ENCODE data around the gene MTLN.

MTLN gene

DNA sequence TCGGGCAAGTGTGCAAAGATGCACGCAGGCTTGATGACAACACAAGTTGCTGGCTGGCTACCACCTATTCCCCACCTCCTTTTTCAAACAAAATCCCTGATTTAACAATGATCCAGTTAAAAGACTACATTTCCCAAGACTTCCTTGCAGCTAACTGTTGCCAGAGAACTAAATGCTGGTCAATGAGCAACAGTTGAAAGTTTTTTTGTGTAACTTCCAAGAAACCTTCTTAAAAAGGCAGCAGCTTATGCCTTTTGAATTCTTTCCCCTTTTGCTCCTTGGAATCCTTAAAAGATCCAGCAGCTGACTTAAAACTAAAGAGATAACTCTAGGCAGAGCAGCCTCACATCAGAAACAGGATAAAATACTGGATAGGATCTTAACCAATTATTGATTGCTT lies 46.1 kb downstream of the MTLN start:
- Histone ChIP-seq H3K9me3 (ENCODE audit: control insufficient read depth, low read length) (no peaks in the 10 kb centered on the region), H3K27me3 (replicated peaks; ENCODE audit: control insufficient read depth, insufficient read depth, low read length, poor library complexity, severe bottlenecking) (no peaks in the 10 kb centered on the region), H3K27ac (ENCODE audit: insufficient read depth, low read length, poor library complexity, severe bottlenecking) (no peak overlapping the region), H3K4me3 (ENCODE audit: insufficient read depth, low read depth, low read length, poor library complexity, severe bottlenecking) (no peak overlapping the region), H3K4me1 (ENCODE audit: control insufficient read depth, insufficient read depth, low read length, poor library complexity, severe bottlenecking) (peaks cover 3% of the 10 kb centered on the region), H3K36me3 (ENCODE audit: control insufficient read depth, insufficient read depth, low read length) (no peaks in the 10 kb centered on the region)
- no peak for DNase-seq
